22Rv1 (cell line): ENCODE results near the gene PCAT6.
"Not testable (repeated sequence)": the region's sequence is repeated elsewhere in the genome, so short reads cannot be mapped to it uniquely, and the experiment has no call there.

Experiments
- H3K27ac ChIP-seq: fragments of 450-650 bp; 2 replicates; pipeline ENCODE4 v1.5.1; 2017
- CTCF ChIP-seq: fragments of 450-650 bp; IDR thresholded peaks from 2 replicates; pipeline ENCODE4 v1.5.1; 2017; ENCODE audit warnings: mild to moderate bottlenecking
- ZFX ChIP-seq: fragments of 450-650 bp; IDR thresholded peaks from 2 replicates; pipeline ENCODE4 v1.6.1; 2017; ENCODE audit warnings: antibody characterized with exemption, borderline replicate concordance

The PCAT6 gene

GRCh38 chr1:202815120-202815519, 4.4 kb downstream of the PCAT6 start:
- TF ChIP-seq ZFX (no peak), CTCF (no peak)
- H3K27ac ChIP-seq = no peak overlapping the region

- no peak for TF ChIP-seq ZFX
- no peak for TF ChIP-seq CTCF
- no peak overlapping the region for H3K27ac ChIP-seq
Measured at GRCh38 chr1:202818819-202819218, 8.1 kb downstream of the PCAT6 start.

- H3K27ac ChIP-seq = no peak overlapping the region
Measured at GRCh38 chr1:202821467-202821866, 10.7 kb downstream of the PCAT6 start.

GRCh38 chr1:202825748-202826147, 15.0 kb downstream of the PCAT6 start:
- no peak for TF ChIP-seq CTCF
- TF ChIP-seq ZFX = no peak
- H3K27ac ChIP-seq = no peak overlapping the region

More at GRCh38 chr1:202821467-202821866, 10.7 kb downstream of the PCAT6 start:
- TF ChIP-seq CTCF (no peak), ZFX (no peak)

GRCh38 chr1:202829223-202829622, 18.5 kb downstream of the PCAT6 start:
- H3K27ac ChIP-seq = not testable (repeated sequence)

- H3K27ac ChIP-seq = no peak overlapping the region
- TF ChIP-seq CTCF (no peak), ZFX (no peak)
Measured at GRCh38 chr1:202831906-202832305, 21.2 kb downstream of the PCAT6 start.

GRCh38 chr1:202834771-202835547, 24.2 kb downstream of the PCAT6 start:
- TF ChIP-seq ZFX = no peak
- no peak for TF ChIP-seq CTCF
- no peak overlapping the region for H3K27ac ChIP-seq
